OCI-LY7 (cell line): ENCODE data around the gene POLD2. TPM values are rescaled to one million over a fixed set of nuclear protein-coding genes. Genes with fewer than 3 reads are reported as not detected.

ENCODE experiments used
- BruUV-seq: library from RNA; stranded (reverse); fragments of 400-500 nt; replicated peaks from 2 replicates; lab custom pipeline; 2021; lab: Mats Ljungman, UMichigan
- CTCF ChIA-PET: fragments of 300-600 bp; sonication (Branson Sonifier 250); formaldehyde crosslinking; loops from one replicate; lab custom pipeline; 2022; ENCODE audit warnings: antibody characterized with exemption; ENCODE audit not compliant: unreplicated experiment; lab: Charles Lee
- POLR2A ChIA-PET: fragments of 300-600 bp; sonication (Branson Sonifier 250); formaldehyde crosslinking; loops from one replicate; lab custom pipeline; 2022; ENCODE audit warnings: antibody characterized with exemption; lab: Charles Lee
- DNase-seq: peaks from one replicate; pipeline ENCODE4 v3.0.0-alpha.2; 2015; ENCODE audit warnings: low spot score
- H2AFZ ChIP-seq: fragments of 200-600 bp; sonication (generic), shearing (Covaris generic); 2 replicates; pipeline ENCODE4 v1.6.1; 2014; ENCODE audit warnings: mild to moderate bottlenecking, antibody characterized with exemption, low read length, moderate library complexity
- H3K27ac ChIP-seq: fragments of 200-600 bp; sonication (generic); 2 replicates; pipeline ENCODE4 v1.5.1; 2014; ENCODE audit warnings: mixed run types, low read depth, mild to moderate bottlenecking, moderate library complexity, low read length, inconsistent platforms; ENCODE audit not compliant: poor library complexity, severe bottlenecking
- H3K36me3 ChIP-seq: fragments of 200-600 bp; sonication (generic); 2 replicates; pipeline ENCODE4 v1.6.1; 2014; ENCODE audit warnings: mild to moderate bottlenecking, antibody characterized with exemption, low read length, moderate library complexity, mixed read lengths; ENCODE audit not compliant: insufficient read depth
- H3K4me1 ChIP-seq: fragments of 200-600 bp; sonication (generic); 2 replicates; pipeline ENCODE4 v1.5.1; 2014; ENCODE audit warnings: mild to moderate bottlenecking, low read length; ENCODE audit not compliant: insufficient read depth, poor library complexity, severe bottlenecking
- H3K4me2 ChIP-seq: fragments of 200-600 bp; sonication (generic); 2 replicates; pipeline ENCODE4 v1.6.1; 2014; ENCODE audit warnings: mild to moderate bottlenecking, low read length
- H3K4me3 ChIP-seq: fragments of 200-600 bp; sonication (generic); 2 replicates; pipeline ENCODE4 v1.5.1; 2014; ENCODE audit warnings: mild to moderate bottlenecking, low read depth, low read length; ENCODE audit not compliant: poor library complexity, severe bottlenecking
- H3K79me2 ChIP-seq: fragments of 200-600 bp; sonication (generic); 2 replicates; pipeline ENCODE4 v1.6.1; 2016; ENCODE audit warnings: low read depth, mild to moderate bottlenecking, low read length, moderate library complexity, mixed read lengths; ENCODE audit not compliant: insufficient read depth
- H3K9me2 ChIP-seq: fragments of 200-600 bp; sonication (generic); 2 replicates; pipeline ENCODE4 v1.6.1; 2016; ENCODE audit warnings: mild to moderate bottlenecking, low read length, mixed read lengths; ENCODE audit not compliant: insufficient read depth
- H3K9me3 ChIP-seq: fragments of 200-600 bp; sonication (generic); 2 replicates; pipeline ENCODE4 v1.6.1; 2014; ENCODE audit warnings: mild to moderate bottlenecking, mixed run types, low read length, mixed read lengths
- H4K20me1 ChIP-seq: fragments of 200-600 bp; sonication (generic); 2 replicates; pipeline ENCODE4 v1.6.1; 2014; ENCODE audit warnings: mild to moderate bottlenecking, antibody characterized with exemption, low read length, moderate library complexity, mixed read lengths; ENCODE audit not compliant: insufficient read depth
- CTCF ChIP-seq: fragments of 200-600 bp; sonication (generic); conservative IDR thresholded peaks from 2 replicates; pipeline ENCODE4 v1.5.1; 2014; ENCODE audit warnings: mild to moderate bottlenecking, antibody characterized with exemption, low read length, moderate library complexity, mixed read lengths
- EZH2phosphoT487 ChIP-seq: fragments of 200-600 bp; sonication (generic); IDR thresholded peaks from 2 replicates; pipeline ENCODE4 v1.6.1; 2018; ENCODE audit warnings: low read depth, borderline replicate concordance, mild to moderate bottlenecking, mixed run types, antibody characterized with exemption, low read length, moderate library complexity, mixed read lengths
- intact Hi-C: fragments of 100-400 bp; cut with micrococcal nuclease; formaldehyde crosslinking; loops from one replicate; pipeline ENCODE4 v1.10.0; 2022; ENCODE audit not compliant: unreplicated experiment
- total RNA-seq, 2 experiments: library from RNA; depleted of rRNA in 1 of 2; stranded (reverse); fragments of >200 nt in 1 of 2; shearing (Covaris generic) in 1 of 2; gene quantifications; 2 replicates each; pipeline ENCODE4 v1.2.3, GENCODE V29; 2014 to 2022

POLD2 gene
- total RNA-seq, 2 experiments from 2014 or later = 230 to 261 TPM

DNA sequence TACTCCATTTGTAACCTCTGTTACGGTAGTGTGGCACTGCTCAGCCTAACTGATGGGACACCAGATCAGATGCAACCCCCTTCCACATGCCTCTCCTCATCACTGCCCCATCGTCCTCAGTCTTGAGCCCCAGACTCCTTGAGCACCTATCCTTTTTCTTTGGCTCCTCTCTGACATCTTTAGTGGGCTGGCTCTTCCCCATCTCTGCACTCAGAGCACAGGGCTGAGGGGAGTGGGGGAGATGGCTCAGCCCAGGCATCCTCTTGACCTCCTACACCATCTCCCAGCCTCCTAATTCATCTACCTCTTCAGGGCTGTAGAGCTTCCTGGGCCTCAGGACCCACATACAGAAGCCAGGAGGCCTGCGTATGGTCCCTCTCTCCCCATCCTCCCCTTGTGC is 39.6 kb downstream of the POLD2 start:
- intact Hi-C loops = loop anchor here (10.0 kb wide), 1 partner anchor 69 kb away; no protein-coding TSS in a partner anchor
- ChIA-PET CTCF (no interaction called here), POLR2A (interaction anchor here (1.1 to 1.3 kb wide), 2 partner anchors 9 to 14 kb away, joined by 6 to 7 read pairs; no protein-coding TSS in a partner anchor)

DNA sequence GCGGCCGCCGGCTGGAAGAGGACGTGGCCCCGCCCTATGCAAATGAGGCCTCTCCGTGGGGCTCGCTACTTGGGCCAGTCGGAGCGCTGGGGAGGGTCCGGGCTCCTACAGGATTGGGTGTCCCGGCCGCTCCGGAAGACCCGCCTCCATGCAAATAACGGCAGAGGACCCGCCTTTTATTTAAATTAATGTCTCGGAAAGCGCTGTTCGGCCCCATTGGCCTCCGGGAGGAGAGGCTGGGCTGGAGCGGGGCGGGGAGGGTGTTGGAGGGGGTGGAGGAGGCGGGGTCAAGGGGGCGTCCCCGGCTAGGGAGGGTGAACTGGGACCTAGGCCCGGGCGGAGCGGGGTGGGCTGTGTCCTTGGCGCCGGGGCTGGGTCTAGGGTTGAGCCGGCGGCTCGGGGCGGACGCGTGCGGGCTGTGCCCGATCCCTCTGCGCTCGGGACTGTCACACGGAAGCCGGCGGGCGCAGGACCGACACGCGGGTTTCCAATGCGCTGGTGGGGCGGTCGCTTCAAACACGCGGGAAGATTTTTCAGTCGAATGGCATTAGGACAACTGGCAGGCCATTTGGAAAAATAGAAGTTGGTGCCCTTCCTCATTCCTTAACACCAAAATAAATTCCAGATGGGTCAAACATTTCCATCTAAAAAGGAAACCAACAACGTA is 40.7 kb downstream of the POLD2 start:
- H3K4me1 ChIP-seq = peaks cover 57% of the 10 kb centered on the region
- ChIA-PET CTCF (no interaction called here), POLR2A (interaction anchor here (2.3 kb wide), 1 partner anchor 15 kb away, joined by 38 read pairs; no protein-coding TSS in a partner anchor)
- peak; percentile 100 for DNase-seq
- peak overlapping the region; percentile 83 for H3K4me2 ChIP-seq
- peaks cover 24% of the 10 kb centered on the region; the same call in 1 of the 2 replicates for H3K79me2 ChIP-seq
- peaks cover 39% of the 10 kb centered on the region for H3K36me3 ChIP-seq
- peak overlapping the region; percentile 8; the same call in 1 of the 2 replicates for H2AFZ ChIP-seq
- peak overlapping the region; percentile 68 for H3K4me3 ChIP-seq
- intact Hi-C loops = loop anchor here (1.0 to 10.0 kb wide), 3 partner anchors 15 to 68 kb away; partner anchors contain the start of gene POLD2
- no TSS peak for BruUV-seq
- H3K9me2 ChIP-seq = no peaks in the 10 kb centered on the region
- no peaks in the 10 kb centered on the region for H3K9me3 ChIP-seq
- no peaks in the 10 kb centered on the region; the same call in 1 of the 2 replicates for H4K20me1 ChIP-seq
- no peak for TF ChIP-seq EZH2phosphoT487
- no peak for TF ChIP-seq CTCF
- peak overlapping the region; percentile 54 for H3K27ac ChIP-seq

More for the DNA sequence above, 39.6 kb downstream of the POLD2 start:
- Histone ChIP-seq H3K9me3 (no peaks in the 10 kb centered on the region), H3K9me2 (no peaks in the 10 kb centered on the region), H4K20me1 (no peaks in the 10 kb centered on the region; the same call in 1 of the 2 replicates), H3K4me1 (peaks cover 65% of the 10 kb centered on the region), H3K27ac (peak overlapping the region; percentile 54), H2AFZ (peak overlapping the region; percentile 64; the same call in 1 of the 2 replicates), H3K79me2 (peaks cover 24% of the 10 kb centered on the region; the same call in 1 of the 2 replicates), H3K4me3 (no peak overlapping the region), H3K36me3 (peaks cover 28% of the 10 kb centered on the region), H3K4me2 (peak overlapping the region; percentile 83)
- DNase-seq = no peak
- no peak for TF ChIP-seq EZH2phosphoT487
- TF ChIP-seq CTCF = no peak
- BruUV-seq = no TSS peak
